GM19455 (cell line): Measurements from ENCODE around the gene ESYT1.

ENCODE experiments used
- ATAC-seq: cut with Tn5 transposase; IDR thresholded peaks from one replicate; pipeline ENCODE4 v1.9.1; 2021; ENCODE audit not compliant: unreplicated experiment

Gene ESYT1

DNA sequence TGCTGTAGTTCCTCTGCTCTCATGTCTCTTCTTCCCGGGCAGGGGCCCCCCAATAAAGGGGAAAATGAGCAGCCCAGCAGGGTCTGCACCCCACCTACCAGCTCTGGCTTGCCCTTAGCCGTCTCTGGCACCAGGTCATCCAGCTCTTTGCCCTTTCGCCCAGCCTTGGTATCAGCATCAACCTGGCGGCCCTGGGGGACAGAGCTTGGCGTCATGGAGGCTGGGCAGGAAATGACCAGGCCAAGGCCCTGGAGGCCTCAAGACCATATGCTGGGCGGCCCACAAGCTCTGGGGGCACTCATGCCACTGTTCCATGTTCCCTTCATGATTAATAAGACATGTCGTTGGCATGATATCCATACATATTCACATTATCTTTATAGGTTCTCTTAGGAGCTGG, 44.8 kb downstream of the ESYT1 start:
- ATAC-seq = no peak

- no peak for ATAC-seq
Measured at GRCh38 chr12:56178347-56178746, 50.3 kb downstream of the ESYT1 start.

DNA sequence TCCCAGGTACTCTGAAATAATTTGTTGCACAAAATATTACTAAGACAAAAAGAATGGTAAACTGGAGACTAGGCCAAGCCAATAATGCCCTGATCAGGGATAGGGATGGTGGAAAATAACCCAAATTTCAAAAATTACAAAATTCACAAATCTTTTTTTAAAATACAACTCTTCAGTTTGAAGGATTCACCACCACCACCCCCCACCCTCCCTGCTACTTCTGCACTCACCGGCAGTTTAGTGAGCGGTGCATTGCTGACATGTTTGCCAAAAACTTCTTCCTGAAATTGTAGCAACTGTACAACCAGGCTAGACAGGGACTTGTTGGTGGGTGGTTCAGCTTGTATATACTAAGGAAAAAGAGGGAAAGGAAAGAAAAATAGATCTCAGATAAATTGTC, 58.9 kb downstream of the ESYT1 start:
- no peak for ATAC-seq

DNA sequence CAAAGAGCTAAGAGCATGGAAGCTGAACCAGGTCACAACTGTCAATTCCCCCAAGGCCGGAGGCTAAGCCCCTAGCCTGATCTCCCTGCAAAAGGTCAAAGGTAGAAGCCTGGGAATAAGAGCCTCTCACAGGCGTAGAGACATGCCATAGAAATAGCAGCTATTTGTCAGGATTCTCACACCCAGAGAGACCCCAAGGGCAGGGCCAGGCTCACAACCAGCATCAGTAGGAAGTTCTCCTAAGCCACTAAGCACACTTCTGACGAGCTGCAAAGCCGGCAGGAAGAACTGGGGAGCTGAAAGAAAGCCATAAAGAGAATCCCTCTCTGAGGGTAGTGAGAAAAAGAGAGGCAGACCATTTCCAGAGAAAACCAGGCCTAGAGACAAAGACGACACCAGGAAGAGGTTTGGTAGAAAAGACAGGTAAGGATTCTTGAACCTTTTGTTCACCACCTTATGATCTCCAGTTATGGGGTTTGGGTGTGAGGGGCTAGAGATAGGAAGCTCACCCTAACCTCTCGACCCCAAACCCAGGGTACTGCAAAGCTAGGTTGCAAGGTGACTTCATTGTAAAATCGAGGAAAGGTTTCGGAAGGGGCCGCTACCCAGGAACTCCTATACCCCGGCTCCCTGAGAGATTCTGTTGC, 60.2 kb downstream of the ESYT1 start:
- no peak for ATAC-seq

GRCh38 chr12:56188778-56189098, 60.7 kb downstream of the ESYT1 start:
- no peak for ATAC-seq

GRCh38 chr12:56189099-56189917, 61.2 kb downstream of the ESYT1 start, which contains the start of gene SMARCC2:
Gene SMARCC2, minus strand, starts transcription at chr12:56189483. Its CDS starts 22 bp downstream, at chr12:56189461.
- ATAC-seq = peak; percentile 73

DNA sequence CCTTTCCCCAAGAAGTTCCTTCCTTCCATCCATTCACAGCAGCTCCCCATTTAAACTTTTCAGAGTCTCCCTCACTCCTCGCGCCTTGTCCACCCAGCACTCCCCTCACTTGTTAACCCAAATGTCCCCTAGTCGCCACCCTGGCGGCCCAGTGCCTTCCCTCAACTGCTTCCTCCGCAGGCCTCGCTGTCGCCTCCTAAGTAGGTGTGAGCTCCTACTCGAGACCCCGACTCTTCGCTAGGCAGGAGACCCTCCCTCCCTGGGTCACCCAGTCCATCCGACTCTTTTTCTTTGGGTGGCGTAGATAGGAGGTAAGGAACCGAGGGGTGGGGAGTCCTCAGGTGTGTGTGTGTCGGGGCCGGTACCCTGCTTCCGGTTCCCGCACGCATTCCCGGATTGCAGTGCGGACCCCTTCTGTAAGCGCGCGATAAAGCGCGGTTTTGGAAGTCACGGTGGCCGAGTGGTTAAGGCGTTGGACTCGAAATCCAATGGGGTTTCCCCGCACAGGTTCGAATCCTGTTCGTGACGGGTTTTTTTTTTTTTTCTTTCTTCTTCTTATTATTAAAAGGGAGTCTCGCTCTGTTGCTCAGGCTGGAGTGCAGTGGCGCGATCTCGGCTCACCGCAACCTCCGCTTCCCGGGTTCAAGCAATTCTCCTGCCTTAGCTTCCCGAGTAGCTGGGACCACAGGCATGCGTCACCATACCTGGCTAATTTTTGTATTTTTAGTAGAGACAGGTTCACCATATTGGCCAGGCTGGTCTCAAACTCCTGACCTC, 62.0 kb downstream of the ESYT1 start:
- peak; percentile 30 for ATAC-seq

DNA sequence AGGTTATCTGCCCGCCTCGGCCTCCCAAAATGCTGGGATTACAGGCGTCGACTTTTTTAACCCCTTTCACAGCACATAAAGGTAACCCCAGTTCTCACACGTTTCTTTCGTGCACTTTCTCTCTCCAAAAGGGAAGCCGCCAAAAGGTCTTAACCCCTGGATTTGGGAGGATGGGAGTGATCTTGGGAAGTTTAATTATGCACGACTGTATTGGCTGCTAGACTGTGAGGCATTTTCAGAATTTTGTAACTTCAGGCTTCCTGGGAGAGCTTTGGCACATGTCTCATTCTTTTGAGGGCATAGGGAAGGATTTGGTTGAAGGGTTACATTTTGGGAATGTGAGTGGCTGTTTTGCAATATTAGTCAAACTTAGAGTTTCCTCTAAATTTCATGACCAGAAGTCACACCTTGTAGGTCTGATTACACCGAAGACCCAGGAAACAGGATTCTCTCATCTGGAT, 62.7 kb downstream of the ESYT1 start:
- ATAC-seq = no peak

DNA sequence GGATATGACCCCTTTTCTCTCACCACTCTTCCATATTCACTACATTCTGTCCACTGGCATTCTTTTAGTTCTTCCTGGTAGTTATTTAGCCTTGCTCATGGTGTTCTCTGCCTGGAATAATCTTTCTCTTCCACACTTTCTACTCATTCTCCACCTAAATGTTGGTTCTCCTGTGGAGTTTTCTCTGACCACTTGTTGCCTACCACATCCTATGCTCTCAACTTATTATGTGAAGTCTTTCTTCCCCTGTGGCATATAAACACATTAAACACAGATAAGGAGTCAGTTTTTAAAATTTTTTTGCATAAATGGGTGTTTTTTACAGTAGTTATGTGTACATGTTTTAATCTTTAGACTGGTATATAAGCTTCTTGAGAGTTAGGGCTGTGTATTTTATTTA, 64.5 kb downstream of the ESYT1 start:
- ATAC-seq = no peak

DNA sequence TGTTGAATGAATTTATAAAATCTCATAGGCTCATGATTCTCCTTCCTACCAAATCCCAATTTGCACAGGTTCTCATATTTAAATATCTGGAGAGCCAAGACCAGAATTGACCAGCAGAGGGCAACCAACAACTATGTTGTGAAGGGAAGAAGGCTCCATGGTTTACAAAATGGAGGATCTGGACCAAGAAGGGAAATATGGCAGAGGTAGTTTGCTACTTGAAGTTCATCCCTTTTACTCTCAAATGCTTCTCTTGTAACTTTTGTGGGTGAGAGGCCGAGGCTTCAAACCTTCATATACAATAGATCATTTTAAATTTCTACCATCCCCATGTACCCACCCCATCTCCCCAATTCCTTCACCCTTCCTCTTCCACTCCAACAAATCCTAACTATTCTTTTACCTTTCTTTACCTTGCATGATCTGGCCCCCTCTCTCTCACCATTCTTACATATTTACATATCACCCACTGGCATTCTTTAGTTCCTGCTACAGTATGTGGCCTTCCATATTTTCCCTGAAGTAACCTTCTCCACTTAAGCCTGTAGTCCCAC, 65.0 kb downstream of the ESYT1 start:
- ATAC-seq = no peak
